A549 (cell line): ENCODE measurements around the gene GTPBP1. TPM values are rescaled to one million over a fixed set of nuclear protein-coding genes. Genes with fewer than 3 reads are reported as not detected.
A peak's percentile ranks its signal among the peaks of the same experiment; 100 is the strongest.

Experiments used
- ATAC-seq, 2 experiments: fragments of 200-7000 bp in 1 of 2; fragments of >200 bp in 1 of 2; cut with Nextera tagmentation in 1 of 2; cut with Tn5 transposase in 1 of 2; 3 replicates each; pipeline versions ENCODE4 v1.8.0 to v1.9.1; 2018 to 2020; ENCODE audit warnings: mild to moderate bottlenecking in 1 of 2, moderate library complexity in 1 of 2
- CTCF ChIA-PET: fragments of 300-600 bp; sonication (Branson Sonifier 250); formaldehyde crosslinking; extraction: SDS; loops from one replicate; lab custom pipeline; 2021; ENCODE audit warnings: antibody characterized with exemption, inconsistent platforms; lab: Yijun Ruan, JAX
- POLR2A ChIA-PET: fragments of 350-600 bp; formaldehyde crosslinking; extraction: SDS; loops from one replicate; lab custom pipeline; 2021; ENCODE audit warnings: antibody characterized with exemption, inconsistent platforms; lab: Yijun Ruan, JAX
- DNase-seq, 2 experiments: peaks; one replicate each; pipeline versions ENCODE4 v3.0.0 to v3.0.0-alpha.2; 2011 to 2016; ENCODE audit warnings: low read depth in 1 of 2, low spot score in 1 of 2
- FAIRE-seq: peaks from 2 replicates; lab custom pipeline; 2011; peaks lifted over from hg19 to GRCh38; lab: Jason Lieb, UNC
- H3K27ac ChIP-seq, 2 experiments: fragments of >200 bp; sonication (Bioruptor Twin); formaldehyde crosslinking; 3 replicates each; pipeline ENCODE4 v1.5.1; 2016 to 2017
- H3K4me1 ChIP-seq: fragments of >200 bp; sonication (Bioruptor Twin); formaldehyde crosslinking; 3 replicates; pipeline ENCODE4 v1.6.1; 2016
- H3K4me2 ChIP-seq: fragments of >200 bp; sonication (Bioruptor Twin); formaldehyde crosslinking; 3 replicates; pipeline ENCODE4 v1.6.1; 2016
- H3K4me3 ChIP-seq: fragments of >200 bp; sonication (Bioruptor Twin); formaldehyde crosslinking; 3 replicates; pipeline ENCODE4 v1.5.1; 2016
- H3K9me3 ChIP-seq: fragments of >200 bp; sonication (Bioruptor Twin); formaldehyde crosslinking; 3 replicates; pipeline ENCODE4 v1.6.1; 2016
- BHLHE40 ChIP-seq: IDR thresholded peaks from 2 replicates; pipeline ENCODE4 v1.6.1; 2012; ENCODE audit warnings: low read depth, low read length, inconsistent platforms
- CBX8 ChIP-seq: fragments of 200-600 bp; sonication (generic); IDR thresholded peaks from 2 replicates; pipeline ENCODE4 v1.6.1; 2016
- CEBPB ChIP-seq, 2 experiments: fragments of >200 bp in 1 of 2; sonication (Bioruptor Twin) in 1 of 2; formaldehyde crosslinking in 1 of 2; IDR thresholded peaks; 2 replicates each; pipeline ENCODE4 v1.6.1; 2012 to 2016
- CTCF ChIP-seq: fragments of >200 bp; sonication (Bioruptor Twin); formaldehyde crosslinking; IDR thresholded peaks from 3 replicates; pipeline ENCODE4 v1.5.1; 2016
- EHF ChIP-seq: fragments of 250-450 bp; sonication (Bioruptor Pico); IDR thresholded peaks from 2 replicates; pipeline ENCODE4 v1.5.0; 2020; ENCODE audit warnings: mild to moderate bottlenecking
- ELK1 ChIP-seq: fragments of 150-350 bp; IDR thresholded peaks from 2 replicates; pipeline ENCODE4 v1.6.1; 2014; ENCODE audit warnings: low read depth, mild to moderate bottlenecking, low read length
- FOXS1 ChIP-seq: fragments of 250-450 bp; sonication (Bioruptor Pico); IDR thresholded peaks from 2 replicates; pipeline ENCODE4 v1.5.0; 2020; ENCODE audit warnings: mild to moderate bottlenecking, moderate library complexity
- HEYL ChIP-seq: fragments of 250-450 bp; sonication (Bioruptor Pico); IDR thresholded peaks from 2 replicates; pipeline ENCODE4 v1.8.0; 2021; ENCODE audit warnings: mild to moderate bottlenecking, moderate library complexity
- HOXA7 ChIP-seq: fragments of 250-450 bp; sonication (Bioruptor Pico); IDR thresholded peaks from 2 replicates; pipeline ENCODE4 v1.5.0; 2020; ENCODE audit warnings: mild to moderate bottlenecking, moderate library complexity
- HOXB13 ChIP-seq: fragments of 250-450 bp; sonication (Bioruptor Pico); IDR thresholded peaks from 2 replicates; pipeline ENCODE4 v1.5.0; 2020; ENCODE audit warnings: low read depth, mild to moderate bottlenecking, moderate library complexity
- JUN ChIP-seq, 2 experiments: fragments of >200 bp; sonication (Bioruptor Twin); formaldehyde crosslinking; IDR thresholded peaks; 2 replicates in 1 of 2; 3 replicates in 1 of 2; pipeline ENCODE4 v1.6.1; 2016 to 2017
- PBX3 ChIP-seq: IDR thresholded peaks from 2 replicates; pipeline ENCODE4 v1.6.1; 2012
- POLR2A ChIP-seq: IDR thresholded peaks from 2 replicates; pipeline ENCODE4 v1.6.1; 2012; ENCODE audit warnings: mild to moderate bottlenecking, low read length
- RNF2 ChIP-seq: fragments of 200-600 bp; sonication (generic); IDR thresholded peaks from 2 replicates; pipeline ENCODE4 v1.6.1; 2016; ENCODE audit warnings: low read depth, mild to moderate bottlenecking, antibody characterized with exemption, moderate library complexity, borderline replicate concordance
- SMC3 ChIP-seq: fragments of >200 bp; sonication (Bioruptor Twin); formaldehyde crosslinking; IDR thresholded peaks from 3 replicates; pipeline ENCODE4 v1.6.1; 2018; ENCODE audit warnings: inconsistent platforms
- SREBF2 ChIP-seq: fragments of 450-650 bp; IDR thresholded peaks from 2 replicates; pipeline ENCODE4 v1.6.1; 2014; ENCODE audit warnings: mild to moderate bottlenecking, moderate library complexity
- USF2 ChIP-seq: fragments of 450-650 bp; IDR thresholded peaks from 2 replicates; pipeline ENCODE4 v1.6.1; 2014; ENCODE audit warnings: antibody characterized with exemption
- ZFP36 ChIP-seq: fragments of 450-650 bp; IDR thresholded peaks from 2 replicates; pipeline ENCODE4 v1.6.1; 2014; ENCODE audit warnings: borderline replicate concordance; ENCODE audit not compliant: partially characterized antibody
- ZNF302 ChIP-seq: fragments of 250-450 bp; sonication (Bioruptor Pico); IDR thresholded peaks from 2 replicates; pipeline ENCODE4 v1.9.0; 2021; ENCODE audit warnings: inconsistent platforms, mild to moderate bottlenecking, moderate library complexity
- ZSCAN20 ChIP-seq: fragments of 250-450 bp; sonication (Bioruptor Pico); IDR thresholded peaks from 2 replicates; pipeline ENCODE4 v1.8.0; 2022; ENCODE audit warnings: mild to moderate bottlenecking, moderate library complexity
- WGBS: methylation state at CpG from one replicate; pipeline ENCODE4 v1.1.6; 2017; ENCODE audit errors: missing lambda C conversion rate; 5-methylcytosine and 5-hydroxymethylcytosine counted together
- polyA plus RNA-seq, 4 experiments: library from polyadenylated mRNA; depleted of rRNA in 3 of 4; stranded (reverse); fragments of >200 nt; fragmentation: RNase III in 1 of 4; extraction: RNeasy Plus Mini Kit Qiagen cat#74134 plus additional on column Dnase treatment in 1 of 4; gene quantifications; 2 replicates in 3 of 4; 3 replicates in 1 of 4; pipeline ENCODE4 v1.2.3, GENCODE V29; 2011 to 2017
- TF ChIP-seq, protein P1 (sequence below): fragments of 200-600 bp; sonication (generic); IDR thresholded peaks from 2 replicates; pipeline ENCODE4 v1.6.1; 2016; ENCODE audit warnings: antibody characterized with exemption, mild to moderate bottlenecking, moderate library complexity

GTPBP1 gene
- polyA plus RNA-seq, 2 of the 4 experiments (the other 2 are of a cell fraction), result 9.0 to 15.1 TPM

DNA sequence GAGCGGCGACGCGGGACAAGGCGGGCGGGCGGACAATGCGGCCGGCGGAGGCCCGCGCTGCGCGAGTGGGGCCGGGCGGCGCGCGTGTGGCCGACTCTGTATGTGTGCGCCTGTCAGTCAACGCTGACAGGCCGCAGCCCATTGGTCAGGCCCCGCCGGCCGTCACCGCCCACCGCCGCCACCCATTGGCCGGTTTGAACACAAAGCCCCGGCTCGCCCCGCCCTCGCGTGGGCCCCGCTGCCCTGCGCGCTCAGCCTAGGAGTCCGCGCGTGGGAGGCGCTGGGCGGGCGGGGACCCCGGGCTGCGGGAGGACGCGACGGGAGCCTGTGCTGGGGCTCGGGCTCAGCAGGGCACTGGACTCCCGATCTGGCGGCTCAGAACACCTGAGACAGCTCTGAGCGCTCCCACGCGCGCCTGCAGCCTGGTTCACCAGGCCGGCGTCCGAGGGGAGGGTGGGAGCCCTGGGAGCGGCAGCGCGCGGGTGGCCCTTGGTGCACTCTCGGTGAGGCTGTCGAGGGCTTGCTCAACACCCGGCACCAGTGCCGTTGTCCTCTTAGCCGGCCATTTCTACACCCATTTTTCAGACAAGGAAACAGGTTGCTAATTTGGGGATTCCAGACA, 50.3 kb downstream of the GTPBP1 start, which contains the start of gene SUN2:
Gene SUN2, minus strand, starts transcription at position 88 of the 622 bp plus-strand sequence. CDS start 3,370 bp downstream, outside the sequence.
- peak within 1 kb of the TSS; percentile 100 for H3K4me3 ChIP-seq
- peaks cover 22% of the 10 kb centered on the region for H3K4me1 ChIP-seq
- FAIRE-seq (no peak), ATAC-seq (peak; percentile 89 to 90), DNase-seq (peak; percentile 81 to 84)
- no peak for TF ChIP-seq BHLHE40
- TF ChIP-seq SMC3, result no peak
- TF ChIP-seq FOXS1, result no peak
- TF ChIP-seq ZFP36, result no peak
- TF ChIP-seq CTCF, result no peak
- TF ChIP-seq JUN (IDR thresholded peaks at IDR 0.05), result peak in 1 of 2 experiments; percentile 30; a peak in 2 of 5 replicates
- TF ChIP-seq POLR2A, result peak; percentile 8; the same call in 1 of the 2 replicates
- TF ChIP-seq, protein P1, sequence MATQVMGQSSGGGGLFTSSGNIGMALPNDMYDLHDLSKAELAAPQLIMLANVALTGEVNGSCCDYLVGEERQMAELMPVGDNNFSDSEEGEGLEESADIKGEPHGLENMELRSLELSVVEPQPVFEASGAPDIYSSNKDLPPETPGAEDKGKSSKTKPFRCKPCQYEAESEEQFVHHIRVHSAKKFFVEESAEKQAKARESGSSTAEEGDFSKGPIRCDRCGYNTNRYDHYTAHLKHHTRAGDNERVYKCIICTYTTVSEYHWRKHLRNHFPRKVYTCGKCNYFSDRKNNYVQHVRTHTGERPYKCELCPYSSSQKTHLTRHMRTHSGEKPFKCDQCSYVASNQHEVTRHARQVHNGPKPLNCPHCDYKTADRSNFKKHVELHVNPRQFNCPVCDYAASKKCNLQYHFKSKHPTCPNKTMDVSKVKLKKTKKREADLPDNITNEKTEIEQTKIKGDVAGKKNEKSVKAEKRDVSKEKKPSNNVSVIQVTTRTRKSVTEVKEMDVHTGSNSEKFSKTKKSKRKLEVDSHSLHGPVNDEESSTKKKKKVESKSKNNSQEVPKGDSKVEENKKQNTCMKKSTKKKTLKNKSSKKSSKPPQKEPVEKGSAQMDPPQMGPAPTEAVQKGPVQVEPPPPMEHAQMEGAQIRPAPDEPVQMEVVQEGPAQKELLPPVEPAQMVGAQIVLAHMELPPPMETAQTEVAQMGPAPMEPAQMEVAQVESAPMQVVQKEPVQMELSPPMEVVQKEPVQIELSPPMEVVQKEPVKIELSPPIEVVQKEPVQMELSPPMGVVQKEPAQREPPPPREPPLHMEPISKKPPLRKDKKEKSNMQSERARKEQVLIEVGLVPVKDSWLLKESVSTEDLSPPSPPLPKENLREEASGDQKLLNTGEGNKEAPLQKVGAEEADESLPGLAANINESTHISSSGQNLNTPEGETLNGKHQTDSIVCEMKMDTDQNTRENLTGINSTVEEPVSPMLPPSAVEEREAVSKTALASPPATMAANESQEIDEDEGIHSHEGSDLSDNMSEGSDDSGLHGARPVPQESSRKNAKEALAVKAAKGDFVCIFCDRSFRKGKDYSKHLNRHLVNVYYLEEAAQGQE, result no peak
- no peak for TF ChIP-seq HOXA7 (CRISPR knock-in tag)
- no peak for TF ChIP-seq USF2
- TF ChIP-seq PBX3, result peak; percentile 89
- TF ChIP-seq CEBPB (IDR thresholded peaks at IDR 0.05), result peak in 1 of 2 experiments; percentile 17; a peak in 1 of 4 replicates
- no peak for TF ChIP-seq CBX8
- TF ChIP-seq HEYL, result no peak
- TF ChIP-seq EHF, result no peak
- TF ChIP-seq ZSCAN20 (CRISPR knock-in tag), result no peak
- no peak for TF ChIP-seq RNF2
- no peak for TF ChIP-seq ZNF302 (CRISPR knock-in tag)
- no peak for TF ChIP-seq SREBF2
- no peak for TF ChIP-seq HOXB13 (CRISPR knock-in tag)
- TF ChIP-seq ELK1, result no peak
- peak within 1 kb of the TSS; percentile 90 for H3K4me2 ChIP-seq
- CTCF ChIA-PET, result interaction anchor here (1.4 to 8.1 kb wide), 5 partner anchors 12 to 247 kb away, joined by 3 to 75 read pairs (median 4); no protein-coding TSS in a partner anchor
- POLR2A ChIA-PET, result interaction anchor here (1.5 kb wide), 1 partner anchor 87 kb away, joined by 3 read pairs; no protein-coding TSS in a partner anchor
- WGBS, result 4% methylated on average over 11 of the region's 68 CpGs
- H3K9me3 ChIP-seq, result no peaks in the 10 kb centered on the region
- peak within 1 kb of the TSS; percentile 99 for H3K27ac ChIP-seq
